Kasumi-1 (cell line): Measurements from ENCODE around the gene NLRP1.

Experiments
- DNase-seq, 2 experiments: peaks; one replicate each; lab custom pipeline; 2025; lab: John Stamatoyannopoulos, UW

Gene NLRP1

DNA sequence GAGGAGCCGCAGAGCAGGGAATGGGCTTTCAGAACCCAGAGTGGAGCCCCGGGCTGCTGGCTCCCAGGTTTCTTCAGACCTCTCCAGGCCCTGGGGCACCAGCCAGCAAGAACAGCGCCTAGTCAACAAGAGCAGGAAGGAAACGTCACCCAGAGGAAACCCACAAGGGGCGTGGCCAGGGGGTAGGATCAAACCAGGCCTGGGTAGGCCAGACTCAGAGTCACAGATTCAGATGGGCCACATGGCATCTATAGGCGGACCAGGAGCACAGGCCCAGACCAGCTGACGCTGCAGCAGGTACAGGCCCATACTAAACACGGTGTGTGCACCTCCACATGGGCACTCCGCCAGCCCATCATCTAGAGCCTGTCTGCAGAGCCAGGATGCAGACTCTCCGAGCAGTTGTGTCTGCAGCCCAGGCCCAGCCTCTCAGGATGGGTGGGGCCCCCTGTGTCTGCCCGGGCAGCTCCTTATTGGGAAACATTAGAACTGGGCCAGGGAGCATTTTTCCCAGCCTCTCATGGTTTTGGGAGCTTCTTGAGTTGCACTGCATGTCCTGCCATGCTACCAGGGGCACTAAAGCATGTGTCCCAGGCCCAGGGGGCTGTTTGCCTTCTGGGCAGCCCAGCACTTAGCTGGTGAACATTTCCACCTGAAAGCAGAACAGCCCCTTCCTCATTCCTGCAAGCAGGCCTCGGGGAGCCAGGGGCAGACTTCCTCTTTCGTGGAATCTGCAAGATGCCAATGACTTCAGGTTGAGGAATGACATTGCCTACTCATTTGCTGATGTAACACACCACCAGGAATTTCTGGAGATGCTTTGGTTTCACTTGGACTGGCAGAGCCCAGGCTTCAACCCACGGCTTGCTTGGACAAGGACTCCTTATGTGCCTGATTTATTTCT is at the start of gene NLRP1:
Gene NLRP1 (minus strand): TSS at position 127 of the 904 bp plus-strand sequence. CDS start 552 bp downstream, outside the sequence.
- peak; percentile 83 to 84 for DNase-seq

GRCh38 chr17:5631958-5632590 is 47.8 kb upstream of the NLRP1 start:
- DNase-seq, result no peak

GRCh38 chr17:5630434-5630833 is 46.1 kb upstream of the NLRP1 start:
- no peak for DNase-seq

- no peak for DNase-seq
Observed at GRCh38 chr17:5629128-5629527, 44.8 kb upstream of the NLRP1 start.

DNA sequence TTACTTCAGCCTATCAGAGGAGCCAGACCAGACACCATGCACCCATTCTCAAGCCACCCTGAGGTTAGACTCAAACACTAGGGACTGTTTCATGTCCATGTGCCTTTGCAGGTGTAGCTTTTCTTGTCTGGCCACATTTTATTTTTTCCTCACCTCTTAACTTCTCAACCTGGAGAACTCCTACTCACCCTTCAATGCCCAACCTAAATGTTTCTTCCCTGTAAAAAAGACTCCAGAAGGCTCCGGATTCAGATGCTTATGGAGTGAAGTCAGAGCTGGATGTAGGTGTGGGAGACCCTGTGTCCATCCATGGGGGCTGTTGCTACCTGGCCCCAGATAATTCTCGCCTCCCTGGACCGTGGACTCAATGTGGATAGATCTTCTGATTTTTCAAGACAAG is 44.0 kb upstream of the NLRP1 start:
- no peak for DNase-seq

GRCh38 chr17:5624211-5624610 is 39.9 kb upstream of the NLRP1 start:
- DNase-seq, result no peak

DNA sequence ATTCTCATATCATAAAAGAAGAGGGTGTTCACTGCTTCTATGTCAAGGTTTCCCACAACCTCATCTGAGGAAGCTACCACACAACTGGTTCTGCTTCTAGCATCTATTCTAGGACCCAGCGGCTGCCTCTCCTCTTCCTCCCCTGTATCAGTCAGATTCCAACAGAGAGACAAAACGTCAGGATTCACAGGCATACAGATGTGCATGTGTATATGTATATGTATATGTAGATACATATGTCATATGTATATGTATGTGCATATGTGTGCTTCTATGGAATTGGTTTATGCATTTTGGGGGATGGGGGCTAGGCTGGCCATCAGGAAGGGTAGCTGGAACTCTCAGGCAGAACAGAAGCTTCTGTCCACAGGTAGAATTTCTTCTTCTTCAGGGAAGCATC is 37.4 kb upstream of the NLRP1 start:
- no peak for DNase-seq

- no peak for DNase-seq
Observed at GRCh38 chr17:5621026-5621425, 36.7 kb upstream of the NLRP1 start.

DNA sequence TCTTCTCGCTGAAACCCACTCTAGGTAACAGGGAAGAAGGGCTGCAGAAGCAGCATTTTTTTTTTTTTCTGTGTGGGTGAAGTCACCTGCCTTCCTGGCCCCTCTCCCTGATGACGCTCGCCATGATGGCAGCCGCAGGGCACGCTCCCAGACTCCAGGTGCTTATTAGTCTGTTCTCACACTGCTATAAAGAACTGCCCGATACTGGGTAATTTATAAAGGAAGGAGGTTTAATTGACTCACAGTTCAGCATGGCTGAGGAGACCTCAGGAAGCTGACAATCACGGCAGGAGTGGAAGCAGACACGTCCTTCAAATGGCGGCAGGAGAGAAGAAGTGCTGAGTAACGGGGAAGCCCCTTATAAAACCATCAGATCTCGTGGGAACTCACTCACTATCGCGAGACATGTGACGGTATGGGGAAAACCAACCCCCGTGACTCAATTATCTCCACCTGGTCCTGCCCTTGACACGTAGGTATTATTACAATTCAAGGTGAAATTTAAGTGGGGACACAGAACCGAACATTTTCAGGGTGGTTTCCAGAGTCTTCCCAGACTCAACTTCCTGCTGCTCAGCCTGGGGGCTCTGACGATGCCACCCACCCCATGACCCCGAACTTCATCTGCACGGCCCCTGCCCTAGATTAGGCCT is 34.9 kb upstream of the NLRP1 start:
- peak; percentile 84 to 100 for DNase-seq

- DNase-seq, result no peak
Observed at GRCh38 chr17:5618476-5618875, 34.2 kb upstream of the NLRP1 start.

- DNase-seq, result no peak
Observed at GRCh38 chr17:5615476-5615875, 31.2 kb upstream of the NLRP1 start.

DNA sequence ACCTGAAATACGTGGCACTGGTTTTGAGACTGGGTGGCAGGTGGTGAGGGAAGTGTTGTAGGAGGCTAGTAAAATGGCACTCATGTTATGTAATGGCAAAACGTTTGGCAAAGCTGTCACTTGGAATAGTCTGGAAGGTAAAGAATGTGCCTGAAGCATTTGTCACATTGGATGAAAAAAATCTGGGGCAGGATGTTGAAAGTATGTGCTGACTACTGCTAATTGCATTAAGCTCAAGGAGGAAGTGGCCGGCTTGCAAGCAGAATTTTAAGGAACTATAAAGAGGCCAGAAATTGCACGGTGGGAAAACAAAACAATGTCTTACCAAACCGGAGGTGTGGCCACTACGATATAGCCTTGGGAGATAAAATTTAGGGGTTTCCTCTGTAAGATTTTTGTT is 26.6 kb upstream of the NLRP1 start:
- peak in 1 of 2 experiments; percentile 8 for DNase-seq

GRCh38 chr17:5608399-5609112 is 24.2 kb upstream of the NLRP1 start:
- DNase-seq, result no peak

- DNase-seq, result no peak
Observed at GRCh38 chr17:5607946-5608345, 23.6 kb upstream of the NLRP1 start.

DNA sequence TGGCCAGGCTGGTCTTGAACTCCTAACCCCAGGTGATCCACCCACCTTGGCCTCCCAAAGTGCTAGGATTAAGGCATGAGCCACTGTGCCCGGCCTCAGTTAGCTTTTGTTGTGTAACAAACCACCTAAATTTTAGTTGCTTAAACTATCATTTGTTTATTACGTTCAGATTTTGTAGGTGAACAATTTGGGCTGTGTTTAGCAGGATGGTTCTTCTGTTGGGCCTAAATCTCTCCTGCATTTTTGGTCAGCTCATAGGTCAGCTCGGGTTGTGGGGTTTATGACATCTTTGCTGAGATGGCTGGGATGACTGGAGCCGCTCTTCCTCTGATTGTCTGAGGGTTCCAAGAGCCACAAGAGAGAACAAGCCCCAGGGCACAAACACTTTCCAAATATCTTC is 21.1 kb upstream of the NLRP1 start:
- DNase-seq, result no peak

- DNase-seq, result no peak
Observed at GRCh38 chr17:5600041-5600440, 15.7 kb upstream of the NLRP1 start.

GRCh38 chr17:5598457-5598856 is 14.1 kb upstream of the NLRP1 start:
- DNase-seq, result no peak

GRCh38 chr17:5596421-5596820 is 12.1 kb upstream of the NLRP1 start:
- no peak for DNase-seq

DNA sequence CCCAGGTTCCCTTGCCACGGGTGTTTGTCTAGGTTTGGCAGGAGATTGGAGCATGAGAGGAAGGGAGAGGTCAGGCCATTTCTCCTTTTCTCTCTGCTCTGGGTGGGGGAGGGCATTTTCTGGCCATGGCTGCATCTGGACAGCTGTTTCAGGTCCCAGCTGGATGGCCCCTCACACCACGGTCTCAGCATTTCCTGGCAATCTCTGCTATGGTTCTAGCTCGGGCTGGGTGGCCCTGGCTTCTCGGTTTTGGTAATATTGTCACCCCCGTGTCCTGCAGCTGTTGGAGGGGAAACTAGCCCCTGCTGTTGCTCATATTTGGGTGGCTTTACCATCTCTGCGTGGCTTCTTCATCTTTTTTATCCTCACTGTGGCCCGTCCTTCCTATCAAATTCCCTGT is 11.5 kb upstream of the NLRP1 start:
- DNase-seq, result no peak

DNA sequence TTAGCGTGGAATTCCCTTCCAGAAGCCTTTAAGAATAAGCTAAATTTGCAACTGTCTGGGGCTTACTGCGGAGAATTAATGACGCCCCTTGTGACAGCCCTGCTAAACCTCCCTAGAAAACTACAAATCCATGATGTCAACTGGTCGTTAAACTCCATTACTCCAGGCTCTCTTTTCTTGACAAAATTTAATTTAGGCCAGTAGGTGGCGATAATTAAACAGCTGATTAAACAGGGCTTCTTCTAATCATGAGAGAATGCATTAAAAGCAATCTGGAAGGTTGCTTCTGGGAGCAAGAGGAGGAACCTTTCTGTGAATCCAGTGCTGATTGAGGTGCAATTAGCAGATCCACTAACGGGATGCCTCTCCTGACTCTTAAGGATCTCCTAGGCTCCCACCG is 8.1 kb upstream of the NLRP1 start:
- DNase-seq, result peak; percentile 32 to 38

DNA sequence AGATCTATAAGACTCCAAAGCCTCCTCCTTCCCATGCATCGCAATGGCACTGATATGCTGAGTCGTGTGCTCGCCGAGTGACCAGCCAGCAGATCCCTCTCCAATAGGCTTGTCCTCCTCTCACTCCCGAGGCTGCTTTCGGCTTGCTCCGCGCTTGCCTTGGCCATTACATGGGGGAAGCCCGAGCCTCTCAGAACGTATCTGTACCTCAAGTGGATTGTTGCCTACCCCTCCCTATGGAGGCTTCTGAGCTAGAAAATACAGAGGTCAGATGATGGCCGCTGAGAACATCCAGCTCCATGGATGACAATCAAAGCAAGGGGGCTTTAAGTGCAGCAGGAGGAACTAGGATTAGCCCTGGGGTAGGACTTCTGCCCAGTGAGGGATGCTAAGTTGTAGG is 7.7 kb upstream of the NLRP1 start:
- no peak for DNase-seq

DNA sequence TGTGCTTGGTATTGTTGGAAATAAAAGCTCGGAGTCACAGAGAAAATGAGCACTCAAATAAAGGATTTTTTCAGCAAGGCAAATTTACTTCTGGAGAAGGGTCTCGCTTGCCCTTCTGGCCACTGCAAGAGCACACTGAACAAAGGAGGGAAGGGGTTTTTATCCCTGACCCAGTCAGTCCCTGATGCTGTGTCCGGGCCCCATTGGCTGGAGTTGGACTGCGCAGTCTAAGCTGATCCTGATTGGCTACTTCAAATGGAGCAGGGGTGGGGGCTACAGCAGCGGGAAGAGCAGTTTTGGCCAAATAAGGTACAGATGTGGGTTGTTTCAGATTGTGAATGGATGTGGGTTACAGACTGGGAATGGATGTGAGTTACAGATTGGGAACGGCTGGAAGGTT is 4.3 kb upstream of the NLRP1 start:
- DNase-seq, result no peak
